Mononuclear cell (primary cell): Measurements from ENCODE around the gene KLHL22. TPM values are rescaled to one million over a fixed set of nuclear protein-coding genes. Genes with fewer than 3 reads are reported as not detected.
"Not testable (repeated sequence)": the region's sequence is repeated elsewhere in the genome, so short reads cannot be mapped to it uniquely, and the experiment has no call there.

ENCODE experiments used
- H3K27me3 ChIP-seq: 2 replicates; pipeline ENCODE4 v1.6.0; 2011; ENCODE audit warnings: low read length, control low read depth; ENCODE audit not compliant: insufficient read depth
- H3K4me1 ChIP-seq: 2 replicates; pipeline ENCODE4 v1.5.1; 2011; ENCODE audit warnings: mild to moderate bottlenecking, low read length, control low read depth; ENCODE audit not compliant: insufficient read depth
- H3K4me3 ChIP-seq: 2 replicates; pipeline ENCODE4 v1.5.1; 2011; ENCODE audit warnings: mild to moderate bottlenecking, low read length, moderate library complexity
- H3K9me3 ChIP-seq: 2 replicates; pipeline ENCODE4 v1.5.1; 2011; ENCODE audit warnings: low read depth, mild to moderate bottlenecking, control low read depth, low read length
- total RNA-seq: library from RNA; depleted of rRNA; stranded (reverse); fragments of >200 nt; gene quantifications from one replicate; pipeline ENCODE4 v1.2.3, GENCODE V29; 2012

KLHL22 gene
- total RNA-seq, 1 donor: 23.6 TPM

DNA sequence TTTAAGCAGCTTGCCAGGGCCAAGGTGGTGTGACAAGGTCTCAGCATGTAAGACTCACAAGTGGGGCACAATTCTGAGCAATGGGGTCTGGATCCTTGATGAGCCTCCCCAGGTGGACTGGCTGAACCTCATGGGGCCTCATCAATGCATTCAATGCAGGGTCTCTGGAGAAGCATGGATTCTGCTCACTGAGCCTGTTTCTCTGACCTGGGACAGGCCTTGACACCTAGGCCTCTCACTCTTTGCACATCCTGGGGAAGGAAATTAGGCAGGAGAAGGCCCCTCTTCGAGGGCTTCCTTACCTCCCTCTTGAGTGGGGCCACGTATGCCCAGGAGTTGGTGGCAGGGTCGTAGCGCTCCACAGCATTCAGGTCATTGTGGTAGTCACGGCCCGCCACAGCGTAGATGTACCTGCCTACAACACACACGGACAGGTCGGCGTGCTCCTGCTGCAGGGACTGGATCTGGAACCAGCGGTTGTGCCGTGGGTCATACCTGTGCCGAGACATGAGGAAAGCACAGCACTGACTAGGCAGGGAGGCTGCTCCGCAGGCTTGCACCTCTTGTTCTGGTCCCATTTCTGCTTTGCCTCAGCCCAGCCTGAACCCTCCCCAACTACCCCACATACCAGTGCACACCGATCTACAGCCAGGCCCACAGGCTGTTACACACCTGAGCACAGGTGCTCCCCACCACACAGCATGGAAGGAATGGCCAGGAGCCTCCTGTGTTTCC lies 37.9 kb downstream of the KLHL22 start:
- Histone ChIP-seq H3K4me1 (peaks cover 31% of the 10 kb centered on the region), H3K4me3 (no peak overlapping the region), H3K27me3 (no peaks in the 10 kb centered on the region), H3K9me3 (no peaks in the 10 kb centered on the region)

DNA sequence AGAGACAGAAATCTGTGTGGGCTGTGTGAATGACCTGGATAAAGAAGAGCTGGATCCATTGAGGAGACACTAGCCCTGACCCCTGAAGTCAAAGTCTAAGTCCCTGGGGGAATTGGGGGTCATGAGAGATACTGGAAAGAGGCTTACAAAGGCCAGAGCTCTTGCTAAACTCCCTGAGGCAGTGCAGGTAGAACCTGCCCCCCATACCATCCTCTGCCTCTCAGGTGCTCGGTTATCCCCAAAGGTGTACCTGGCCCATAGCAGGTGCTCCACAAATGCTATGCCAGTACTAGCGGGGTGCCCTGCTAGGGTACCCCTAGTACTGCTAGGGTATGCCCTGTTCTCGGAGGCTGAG lies 38.9 kb downstream of the KLHL22 start:
- Histone ChIP-seq H3K27me3 (no peaks in the 10 kb centered on the region), H3K9me3 (no peaks in the 10 kb centered on the region)

DNA sequence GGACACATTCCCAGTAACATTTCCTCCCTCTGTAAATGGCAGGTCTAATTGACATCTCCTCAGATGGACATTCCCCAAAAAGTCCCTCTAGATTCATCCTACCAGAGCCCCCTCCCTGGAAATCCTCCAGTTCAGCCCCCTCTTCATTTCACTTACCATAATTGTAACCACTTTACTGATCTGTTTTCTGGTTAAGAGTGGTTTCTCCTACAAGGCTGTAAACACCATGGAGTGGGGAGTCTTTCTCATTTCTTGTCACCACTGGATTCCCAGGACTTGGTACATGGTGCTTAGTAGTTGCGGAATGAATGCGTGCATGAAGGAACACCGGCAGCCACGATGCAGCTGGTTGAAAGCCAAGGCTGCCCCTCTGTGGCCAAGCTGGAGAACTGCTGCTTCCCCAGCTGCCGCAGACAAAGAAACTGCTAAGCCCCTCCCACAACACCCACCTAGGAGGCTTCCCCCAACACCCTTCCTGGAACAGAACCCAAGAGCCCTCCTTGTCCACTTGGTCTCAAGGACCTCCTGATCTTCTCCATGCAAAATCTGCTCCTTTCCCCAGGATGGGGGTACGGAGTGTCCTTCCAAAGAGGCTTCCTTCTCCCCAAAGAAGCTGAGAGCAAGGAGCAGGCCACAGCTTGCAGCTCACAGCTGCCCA lies 39.4 kb downstream of the KLHL22 start:
- Histone ChIP-seq H3K4me3 (no peak overlapping the region), H3K27me3 (no peaks in the 10 kb centered on the region), H3K4me1 (peaks cover 26% of the 10 kb centered on the region), H3K9me3 (no peaks in the 10 kb centered on the region)

More for the DNA sequence above, 38.9 kb downstream of the KLHL22 start:
- Histone ChIP-seq H3K4me3 (no peak overlapping the region), H3K4me1 (peaks cover 26% of the 10 kb centered on the region)

DNA sequence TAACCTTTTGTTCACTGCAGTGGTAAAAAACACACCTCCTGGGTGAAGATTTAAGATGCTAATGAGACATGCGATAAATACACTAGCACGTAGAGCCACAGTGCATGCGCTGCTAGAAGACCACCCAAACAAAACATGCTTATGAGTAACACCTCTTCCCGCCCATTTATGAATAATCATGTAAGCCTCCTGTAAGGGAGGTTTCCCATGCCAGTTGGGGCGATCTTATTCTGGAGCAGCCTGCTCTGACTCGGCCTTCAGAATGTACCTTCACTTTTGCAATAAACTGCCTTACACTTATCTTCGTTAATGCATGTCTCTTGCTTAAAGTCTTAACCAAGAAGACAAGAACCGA lies 39.9 kb downstream of the KLHL22 start:
- Histone ChIP-seq H3K4me3 (no peak overlapping the region), H3K27me3 (no peaks in the 10 kb centered on the region), H3K9me3 (no peaks in the 10 kb centered on the region), H3K4me1 (peaks cover 26% of the 10 kb centered on the region)

DNA sequence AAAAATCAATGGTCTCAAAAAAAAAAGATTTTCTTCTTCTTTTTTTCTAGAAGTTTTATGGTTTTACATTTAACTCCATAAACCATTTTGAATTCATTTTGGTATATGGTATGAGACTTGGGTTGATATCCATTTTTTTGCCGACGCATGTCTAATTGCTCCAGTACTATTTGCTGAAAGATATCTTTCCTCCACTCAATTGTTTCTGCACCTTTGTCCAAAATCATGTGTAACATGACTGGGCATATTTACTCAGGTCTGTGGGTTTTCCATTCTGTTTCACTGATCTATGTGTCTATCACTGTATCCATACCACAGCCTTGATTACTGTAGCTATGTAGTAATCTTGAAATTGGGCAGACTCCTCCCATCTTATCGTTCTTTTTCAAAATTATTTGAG lies 42.4 kb downstream of the KLHL22 start:
- Histone ChIP-seq H3K27me3 (no peaks in the 10 kb centered on the region), H3K4me1 (peaks cover 26% of the 10 kb centered on the region), H3K9me3 (no peaks in the 10 kb centered on the region), H3K4me3 (no peak overlapping the region)

DNA sequence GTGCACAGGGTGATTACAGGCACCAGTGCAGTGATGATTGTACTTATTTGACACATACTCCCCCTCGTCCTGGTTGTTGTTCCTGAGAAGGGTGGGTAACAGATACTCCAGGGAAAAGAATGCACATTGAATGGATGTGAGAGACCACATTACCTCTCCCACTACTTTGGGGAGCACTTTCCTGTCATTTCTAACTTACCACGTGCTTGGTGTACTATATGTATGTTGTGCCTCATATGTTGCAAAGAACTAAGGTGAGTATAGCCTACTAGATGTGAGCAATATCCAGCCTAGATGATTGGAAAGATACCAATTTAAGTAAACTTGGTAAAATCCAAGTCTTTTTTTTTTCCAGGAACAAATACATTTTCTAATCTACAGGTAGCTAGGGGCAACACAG lies 43.7 kb downstream of the KLHL22 start:
- no peaks in the 10 kb centered on the region for H3K27me3 ChIP-seq
- H3K4me1 ChIP-seq: peaks cover 26% of the 10 kb centered on the region
- H3K9me3 ChIP-seq: no peaks in the 10 kb centered on the region
- no peak overlapping the region for H3K4me3 ChIP-seq

DNA sequence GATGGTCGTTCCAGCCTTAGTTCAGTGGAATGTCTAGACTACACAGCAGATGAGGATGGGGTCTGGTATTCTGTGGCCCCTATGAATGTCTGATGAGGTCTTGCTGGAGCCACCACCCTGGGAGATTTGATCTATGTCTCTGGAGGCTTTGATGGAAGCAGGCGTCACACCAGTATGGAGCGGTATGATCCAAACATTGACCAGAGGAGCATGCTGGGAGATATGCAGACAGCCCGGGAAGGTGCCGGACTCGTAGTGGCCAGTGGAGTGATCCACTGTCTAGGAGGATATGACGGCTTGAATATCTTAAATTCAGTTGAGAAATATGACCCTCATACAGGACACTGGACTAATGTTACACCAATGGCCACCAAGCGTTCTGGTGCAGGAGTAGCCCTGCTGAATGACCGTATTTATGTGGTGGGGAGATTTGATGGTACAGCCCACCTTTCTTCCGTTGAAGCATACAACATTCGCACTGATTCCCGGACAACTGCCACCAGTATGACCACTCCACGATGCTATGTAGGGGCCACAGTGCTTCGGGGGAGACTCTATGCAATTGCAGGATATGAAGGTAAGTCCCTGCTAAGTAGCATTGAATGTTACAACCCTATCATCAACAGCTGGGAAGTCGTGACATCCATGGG lies 44.3 kb downstream of the KLHL22 start:
- H3K27me3 ChIP-seq, H3K9me3 ChIP-seq, H3K4me3 ChIP-seq: not testable (repeated sequence)
- H3K4me1 ChIP-seq: peaks cover 21% of the 10 kb centered on the region

DNA sequence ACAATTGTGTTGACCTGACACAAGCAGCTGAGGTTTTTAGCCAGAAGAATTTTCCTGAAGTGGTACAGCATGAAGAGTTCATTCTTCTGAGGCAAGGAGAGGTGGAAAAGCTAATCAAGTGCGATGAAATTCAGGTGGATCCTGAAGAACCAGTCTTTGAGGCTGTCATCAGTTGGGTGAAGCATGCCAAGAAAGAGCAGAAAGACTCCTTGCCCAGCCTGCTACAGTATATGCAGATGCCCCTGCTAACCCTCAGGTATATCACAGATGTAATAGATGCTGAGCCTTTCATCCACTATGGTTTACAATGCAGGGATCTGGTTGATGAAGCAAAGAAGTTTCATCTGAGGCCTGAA lies 45.1 kb downstream of the KLHL22 start:
- Histone ChIP-seq H3K4me3 (no peak overlapping the region), H3K9me3 (no peaks in the 10 kb centered on the region), H3K27me3 (no peaks in the 10 kb centered on the region)

DNA sequence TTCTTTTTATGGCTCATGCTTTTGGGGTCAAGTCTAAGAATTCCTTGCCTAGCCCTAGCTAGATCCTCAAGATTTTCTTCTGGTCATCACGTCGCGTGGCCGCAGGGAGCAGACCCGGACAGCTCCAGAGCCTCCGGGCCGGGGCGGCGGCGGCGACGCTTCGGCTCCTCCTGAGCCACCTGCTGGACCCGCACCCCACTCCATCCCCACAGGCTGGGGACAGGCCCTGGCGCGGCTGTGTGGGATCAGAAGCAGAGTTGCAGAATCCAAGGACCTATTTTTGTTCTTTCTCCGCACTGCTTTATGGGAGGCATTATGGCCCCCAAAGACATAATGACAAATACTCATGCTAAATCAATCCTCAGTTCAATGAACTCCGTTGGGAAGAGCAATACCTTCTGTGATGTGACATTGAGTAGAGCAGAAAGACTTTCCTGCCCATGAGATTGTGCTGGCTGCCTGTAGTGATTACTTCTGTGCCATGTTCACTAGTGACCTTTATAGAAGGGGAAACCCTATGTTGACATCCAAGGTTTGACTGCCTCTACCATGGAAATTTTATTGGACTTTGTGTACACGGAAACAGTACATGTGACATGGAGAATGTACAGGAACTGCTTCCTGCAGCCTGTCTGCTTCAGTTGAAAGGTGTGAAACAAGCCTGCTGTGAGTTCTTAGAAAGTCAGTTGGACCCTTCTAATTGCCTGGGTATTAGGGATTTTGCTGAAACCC lies 45.6 kb downstream of the KLHL22 start:
- H3K27me3 ChIP-seq: no peaks in the 10 kb centered on the region
- no peak overlapping the region for H3K4me3 ChIP-seq
- H3K4me1 ChIP-seq: peaks cover 11% of the 10 kb centered on the region
- H3K9me3 ChIP-seq: no peaks in the 10 kb centered on the region

More for the DNA sequence above, 45.1 kb downstream of the KLHL22 start:
- H3K4me1 ChIP-seq: peaks cover 15% of the 10 kb centered on the region

DNA sequence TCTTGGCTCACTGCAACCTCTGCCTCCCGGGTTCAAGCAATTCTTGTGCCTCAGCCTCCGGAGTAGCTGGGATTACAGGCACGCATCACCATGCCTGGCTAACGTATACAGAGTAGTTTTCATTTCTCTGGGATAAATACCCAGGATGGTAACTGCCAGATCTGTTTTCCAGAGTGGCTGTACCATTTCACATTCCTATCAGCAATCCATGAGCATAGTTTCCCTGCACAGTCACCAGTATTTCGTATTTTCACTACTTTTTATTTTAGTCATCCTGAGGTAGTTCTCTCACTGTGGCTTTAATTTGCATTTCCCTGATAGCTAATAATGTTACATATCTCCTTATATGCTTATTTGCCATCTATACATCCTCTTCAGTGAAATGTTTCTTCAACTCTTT lies 47.0 kb downstream of the KLHL22 start:
- Histone ChIP-seq H3K4me1 (no peaks in the 10 kb centered on the region), H3K9me3 (no peaks in the 10 kb centered on the region), H3K4me3 (no peak overlapping the region), H3K27me3 (no peaks in the 10 kb centered on the region)

DNA sequence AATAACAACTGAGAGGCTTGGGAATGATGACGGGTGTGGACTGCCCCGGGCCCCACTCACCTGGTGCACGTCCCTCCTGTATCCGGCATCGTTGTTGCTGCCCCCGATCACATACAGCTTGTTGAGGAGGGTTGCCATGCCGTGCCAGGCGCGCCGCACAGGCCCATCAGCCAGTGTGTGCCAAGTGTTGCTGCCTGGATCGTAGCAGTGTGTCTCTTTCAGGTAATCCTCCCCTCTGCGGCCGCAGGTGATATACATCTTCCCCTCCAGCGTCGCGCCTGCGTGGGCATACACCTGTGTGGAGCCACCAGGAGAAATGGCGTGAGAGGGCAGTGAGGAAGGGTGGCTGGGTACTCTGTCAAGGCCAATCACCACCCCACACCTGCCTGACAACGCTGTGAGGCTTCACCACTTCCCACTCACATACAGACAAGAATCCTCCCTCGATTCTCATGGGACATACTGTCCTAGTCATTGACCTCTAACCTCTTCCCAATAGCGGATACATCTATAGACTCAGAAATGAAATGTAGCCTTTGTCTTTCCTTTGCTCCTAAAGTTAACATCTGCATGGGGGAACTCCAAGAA lies 49.1 kb downstream of the KLHL22 start:
- H3K4me3 ChIP-seq: no peak overlapping the region
- no peaks in the 10 kb centered on the region for H3K4me1 ChIP-seq
- H3K27me3 ChIP-seq: no peaks in the 10 kb centered on the region
- H3K9me3 ChIP-seq: no peaks in the 10 kb centered on the region

DNA sequence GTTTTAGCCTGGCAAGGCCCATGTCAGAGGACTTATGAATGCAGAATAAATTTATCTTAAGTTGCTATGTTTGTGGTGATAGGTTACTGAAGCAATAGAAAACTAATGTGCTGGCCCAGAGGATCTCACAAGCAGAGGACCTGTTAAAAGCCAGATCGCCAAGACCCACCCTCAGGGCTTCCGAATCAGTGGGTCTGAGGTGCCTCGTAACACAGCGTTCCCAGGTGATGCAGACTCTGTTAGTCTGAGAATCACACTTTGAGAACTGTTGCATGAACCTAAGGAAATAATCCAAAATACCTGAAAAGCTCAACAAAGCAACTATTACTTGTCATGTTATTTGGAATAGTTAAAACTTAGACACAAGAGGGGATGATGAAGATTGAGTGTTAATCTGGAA lies 51.3 kb downstream of the KLHL22 start:
- H3K27me3 ChIP-seq: no peaks in the 10 kb centered on the region
- no peaks in the 10 kb centered on the region for H3K4me1 ChIP-seq
- H3K4me3 ChIP-seq: no peak overlapping the region
- no peaks in the 10 kb centered on the region for H3K9me3 ChIP-seq

DNA sequence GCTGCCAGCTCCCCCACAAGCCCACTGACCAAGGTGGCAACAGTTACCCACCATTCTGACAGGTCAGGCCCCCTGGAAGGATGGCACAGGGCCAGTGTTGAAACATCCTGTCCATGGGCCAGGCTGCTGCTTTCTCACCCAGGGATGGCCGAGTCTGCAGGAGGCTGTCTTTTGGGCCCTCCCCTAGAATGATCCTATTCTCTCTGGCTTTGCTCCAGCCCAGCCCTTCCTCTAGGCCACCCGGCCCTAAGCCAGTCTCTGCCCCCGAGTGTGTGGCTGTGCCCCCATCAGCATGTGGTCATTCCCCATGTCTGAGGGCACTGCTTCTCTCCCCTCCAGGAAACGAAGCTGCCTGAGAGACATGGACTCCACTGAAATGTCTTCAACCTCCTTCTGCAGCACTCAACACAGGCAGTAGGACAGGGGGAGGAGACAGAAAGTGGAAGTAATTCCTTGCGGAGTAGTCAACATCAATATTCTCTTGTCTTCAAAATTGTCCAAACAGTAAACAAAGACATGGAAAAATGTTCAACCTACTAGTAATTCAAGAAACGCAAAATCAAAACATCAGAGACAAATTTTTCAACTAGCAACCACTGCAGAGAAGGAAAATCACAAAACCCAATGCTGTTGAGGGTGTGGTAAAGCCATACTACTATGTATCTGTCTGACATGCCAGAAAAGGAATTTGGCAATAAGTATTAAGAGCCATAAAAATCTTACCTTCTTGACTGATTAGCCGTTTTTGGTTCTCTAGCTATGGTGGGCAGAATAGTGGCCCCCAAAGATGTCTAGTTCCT lies 52.9 kb downstream of the KLHL22 start:
- Histone ChIP-seq H3K4me1 (peaks cover 6% of the 10 kb centered on the region), H3K27me3 (peaks cover 7% of the 10 kb centered on the region), H3K4me3 (no peak overlapping the region), H3K9me3 (no peaks in the 10 kb centered on the region)

DNA sequence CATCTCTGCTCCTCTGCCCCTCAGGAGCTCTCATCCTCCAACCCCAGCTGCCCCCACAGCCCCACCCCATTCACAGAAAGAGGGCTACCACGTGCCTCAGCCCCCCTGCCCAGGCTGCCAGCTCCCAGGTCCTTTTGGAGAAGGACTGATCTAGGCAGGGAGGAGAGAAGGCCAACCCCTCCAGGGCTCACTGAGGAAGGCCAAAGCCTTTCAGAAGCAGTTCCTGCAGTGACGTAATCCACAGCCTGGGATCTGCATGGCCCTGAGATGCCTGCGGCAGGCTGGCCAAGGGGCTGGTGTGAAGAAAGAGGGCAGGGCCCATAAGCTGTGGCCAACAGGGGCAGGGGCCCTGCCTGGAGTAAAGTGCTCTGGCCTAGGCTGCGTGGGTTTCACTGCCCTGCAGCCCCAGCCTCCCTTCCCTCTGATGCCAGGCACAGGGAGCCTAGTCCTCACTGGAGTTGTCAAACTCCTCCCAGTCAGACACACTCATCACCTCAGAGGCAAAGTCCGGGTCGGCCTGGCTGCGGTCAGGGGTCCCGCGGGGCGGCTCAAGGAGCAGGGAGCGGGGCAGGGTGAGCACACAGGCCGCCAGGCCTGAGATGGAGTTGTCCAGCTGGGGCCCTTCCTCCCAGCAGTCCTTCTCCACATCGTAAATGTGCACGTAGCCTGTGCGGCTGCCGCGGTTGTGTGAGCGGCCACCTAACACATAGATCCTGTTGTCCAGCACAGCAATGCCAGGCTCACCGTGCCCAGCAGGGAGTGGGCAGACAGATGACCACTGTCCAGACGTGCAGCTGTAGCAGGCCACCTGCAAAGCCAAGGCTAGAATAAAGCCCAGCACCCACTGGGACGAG lies 53.7 kb downstream of the KLHL22 start:
- H3K27me3 ChIP-seq: peaks cover 12% of the 10 kb centered on the region
- no peaks in the 10 kb centered on the region for H3K9me3 ChIP-seq
- no peak overlapping the region for H3K4me3 ChIP-seq
- H3K4me1 ChIP-seq: peaks cover 11% of the 10 kb centered on the region
